Keratinocyte (primary cell): ENCODE data around the gene RPL37A.

Experiments
- EZH2 ChIP-seq: IDR thresholded peaks from one replicate; pipeline ENCODE4 v1.6.1; 2012; ENCODE audit warnings: inconsistent platforms, mild to moderate bottlenecking, low read length, moderate library complexity
- TF ChIP-seq, protein P1 (sequence below), 3 experiments: IDR thresholded peaks in 1 of 3; conservative IDR thresholded peaks in 1 of 3; optimal IDR thresholded peaks in 1 of 3; 2 replicates in 2 of 3; 3 replicates in 1 of 3; pipeline versions ENCODE3 to v1.5.1; 2011; ENCODE audit warnings: low read length in 3 of 3, mild to moderate bottlenecking in 3 of 3, moderate library complexity in 2 of 3, control low read depth in 1 of 3, inconsistent platforms in 1 of 3; ENCODE audit not compliant: insufficient read depth in 2 of 3; ENCODE audit errors: extremely low read depth in 1 of 3

- TF ChIP-seq, protein P1, sequence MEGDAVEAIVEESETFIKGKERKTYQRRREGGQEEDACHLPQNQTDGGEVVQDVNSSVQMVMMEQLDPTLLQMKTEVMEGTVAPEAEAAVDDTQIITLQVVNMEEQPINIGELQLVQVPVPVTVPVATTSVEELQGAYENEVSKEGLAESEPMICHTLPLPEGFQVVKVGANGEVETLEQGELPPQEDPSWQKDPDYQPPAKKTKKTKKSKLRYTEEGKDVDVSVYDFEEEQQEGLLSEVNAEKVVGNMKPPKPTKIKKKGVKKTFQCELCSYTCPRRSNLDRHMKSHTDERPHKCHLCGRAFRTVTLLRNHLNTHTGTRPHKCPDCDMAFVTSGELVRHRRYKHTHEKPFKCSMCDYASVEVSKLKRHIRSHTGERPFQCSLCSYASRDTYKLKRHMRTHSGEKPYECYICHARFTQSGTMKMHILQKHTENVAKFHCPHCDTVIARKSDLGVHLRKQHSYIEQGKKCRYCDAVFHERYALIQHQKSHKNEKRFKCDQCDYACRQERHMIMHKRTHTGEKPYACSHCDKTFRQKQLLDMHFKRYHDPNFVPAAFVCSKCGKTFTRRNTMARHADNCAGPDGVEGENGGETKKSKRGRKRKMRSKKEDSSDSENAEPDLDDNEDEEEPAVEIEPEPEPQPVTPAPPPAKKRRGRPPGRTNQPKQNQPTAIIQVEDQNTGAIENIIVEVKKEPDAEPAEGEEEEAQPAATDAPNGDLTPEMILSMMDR (optimal IDR thresholded peaks at IDR 0.05 in 1 of 3, IDR thresholded peaks at IDR 0.05 in 1 of 3, conservative IDR thresholded peaks at IDR 0.05 in 1 of 3; ENCODE audit: extremely low read depth in 1 of 3, insufficient read depth in 2 of 3, low read length in 3 of 3) = no peak
- TF ChIP-seq EZH2 = no peak
Measured at GRCh38 chr2:216490061-216490460, 8.6 kb upstream of the RPL37A start.
